Measurements from ENCODE around the gene PRPF40B.
"Not testable (repeated sequence)": the region's sequence is repeated elsewhere in the genome, so short reads cannot be mapped to it uniquely, and the experiment has no call there.

The PRPF40B gene

DNA sequence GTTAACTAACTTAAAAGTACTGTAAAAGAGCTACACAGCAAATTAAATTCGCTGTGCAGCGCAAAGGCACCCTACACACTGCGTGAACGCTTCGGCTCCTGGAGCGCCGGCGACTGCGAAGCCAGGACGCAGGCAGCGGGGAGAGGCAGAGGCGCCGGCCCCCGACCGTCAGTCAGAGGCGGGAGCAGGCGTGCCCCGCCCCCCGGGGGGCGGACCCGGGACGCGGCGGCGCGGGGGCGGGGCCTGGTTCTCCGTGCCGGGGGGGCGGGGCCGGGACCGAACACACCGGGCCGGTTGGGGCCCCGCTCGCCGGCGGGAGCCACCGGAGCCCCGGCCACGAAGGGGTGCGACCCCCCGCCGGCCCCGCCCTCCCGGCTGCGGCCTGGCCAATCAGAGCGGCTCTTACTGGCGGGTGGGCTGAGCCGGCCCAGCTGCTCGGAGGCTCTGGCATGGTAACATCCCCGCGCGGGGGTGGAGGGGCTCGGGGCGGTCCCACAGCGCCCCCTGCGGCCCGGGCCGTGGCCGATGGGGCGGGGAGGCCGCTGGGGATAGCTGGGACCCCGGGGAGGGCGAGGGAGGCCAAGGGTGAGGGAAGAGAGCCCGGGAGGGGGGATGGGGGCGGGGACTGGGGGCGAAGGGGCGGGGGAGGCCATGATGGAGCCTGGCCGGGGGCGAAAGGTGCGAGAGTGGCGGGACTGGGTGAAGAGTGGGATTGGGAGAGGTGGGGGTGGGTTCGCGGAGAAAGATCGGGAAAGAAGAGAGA lies at the start of gene PRPF40B:
Gene PRPF40B (plus strand): TSS at position 420 of the 763 bp plus-strand sequence. CDS start 30 bp downstream, at position 450.
- peak; percentile 79 for DNase-seq

DNA sequence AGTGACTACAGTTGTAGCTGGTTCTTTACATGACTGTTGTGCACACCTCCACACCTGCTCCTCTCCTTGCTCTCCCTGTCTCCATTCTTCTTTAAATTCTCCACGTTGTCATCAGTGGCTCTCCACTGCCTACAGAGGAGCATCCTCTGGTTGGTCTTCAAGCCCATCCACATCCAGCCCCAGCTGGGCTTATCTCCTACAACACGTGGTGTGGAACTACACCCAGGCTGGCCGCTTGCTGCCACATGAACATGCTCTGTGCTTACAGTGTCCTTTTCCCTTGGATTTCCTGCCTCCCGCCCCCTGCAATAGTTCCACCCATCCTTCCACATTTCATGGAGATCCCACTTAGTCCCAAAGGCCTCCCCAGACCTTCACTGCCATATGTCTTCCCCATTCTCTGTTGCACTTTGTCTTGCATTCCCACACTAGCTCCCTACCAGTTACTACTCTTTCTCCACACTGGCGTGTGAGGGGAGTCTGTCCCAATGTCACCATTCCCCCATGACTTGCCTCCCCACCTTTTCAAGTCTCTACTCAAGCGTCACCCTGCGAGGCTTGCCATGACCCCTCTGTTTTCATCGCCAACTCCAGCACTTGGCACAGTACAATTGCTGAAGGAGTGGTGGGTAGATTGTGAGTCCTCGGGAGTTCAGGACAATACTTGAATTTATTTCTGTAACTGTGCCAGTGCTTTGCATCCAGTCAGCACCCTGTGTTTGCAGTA lies 45.6 kb upstream of the PRPF40B start:
- DNase-seq, result no peak

DNA sequence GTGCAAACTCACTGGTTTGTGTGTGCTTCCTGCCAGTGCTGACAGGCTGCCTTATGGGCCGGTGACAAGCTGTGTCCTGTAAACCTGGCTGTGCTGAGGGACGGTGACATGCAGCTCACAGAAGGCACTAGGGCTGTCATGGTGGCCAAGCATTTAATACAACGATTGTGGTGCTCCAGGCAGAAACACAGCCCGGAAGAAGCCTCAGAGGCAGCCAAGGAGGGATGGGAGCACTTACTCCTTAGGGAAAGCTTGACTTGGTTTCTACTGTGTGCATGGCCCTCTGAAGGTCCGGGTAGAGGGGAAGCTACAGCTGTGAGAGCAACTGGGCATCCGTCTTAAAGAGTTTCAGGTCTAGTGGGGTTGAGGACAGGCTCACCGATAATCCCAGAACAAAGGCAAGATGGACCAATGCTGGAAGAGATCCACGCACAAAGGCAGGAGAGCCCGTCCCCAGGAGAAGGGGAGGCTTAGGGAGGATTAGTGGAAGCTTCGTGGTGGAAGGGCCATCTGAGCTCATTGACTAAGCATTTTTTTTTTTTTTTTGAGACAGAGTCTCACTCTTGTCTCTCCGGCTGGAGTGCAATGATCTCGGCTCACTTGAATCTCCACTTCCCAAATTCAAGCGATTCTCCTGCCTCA lies 44.8 kb upstream of the PRPF40B start:
- DNase-seq, result no peak

DNA sequence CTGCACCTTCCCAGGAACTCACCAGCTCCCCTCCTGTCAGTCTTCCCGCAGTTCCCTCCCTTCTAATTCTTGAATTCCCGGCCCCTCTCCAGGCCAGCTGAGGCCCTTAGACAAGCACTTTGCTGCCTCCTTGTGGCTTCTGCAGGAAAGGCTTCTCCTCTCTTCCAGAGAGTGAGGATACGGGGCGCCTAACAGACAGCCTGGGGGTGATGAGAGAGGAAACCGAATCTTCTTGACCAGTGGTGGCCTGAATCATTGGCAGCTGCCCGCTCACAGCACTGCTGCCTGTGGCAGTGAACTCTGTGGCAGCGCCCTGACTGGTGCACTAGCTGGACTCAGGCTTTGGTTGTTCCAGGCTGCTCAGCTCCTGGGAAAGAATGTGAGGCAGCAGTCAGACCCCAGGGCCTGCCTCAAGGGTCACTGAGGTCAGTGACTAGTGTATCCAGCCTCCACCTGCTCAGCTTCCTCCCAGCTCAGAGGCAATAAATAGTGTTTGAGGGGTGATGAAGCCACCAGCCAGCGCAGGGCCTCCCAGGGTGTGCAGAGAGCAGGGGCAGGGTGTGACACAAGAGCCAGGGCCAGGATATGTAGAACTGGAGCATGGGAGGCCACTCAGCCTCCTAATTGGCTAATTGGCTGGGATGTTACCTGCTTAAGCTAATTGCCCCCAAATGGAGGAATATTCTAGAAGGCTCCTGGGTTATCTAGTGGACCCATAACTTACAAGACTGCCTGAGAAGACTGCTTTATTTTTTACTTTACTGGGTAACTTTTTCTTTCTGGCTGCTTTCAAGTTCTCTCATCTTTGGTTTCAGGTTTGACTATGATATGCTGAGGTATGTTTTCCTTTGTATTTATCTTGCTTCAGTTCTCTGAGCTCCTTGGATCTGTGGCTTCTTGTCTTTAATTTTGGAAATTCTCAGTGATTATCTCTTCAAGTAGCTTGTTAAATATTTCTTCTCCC lies 42.5 kb upstream of the PRPF40B start:
- peak; percentile 59 for DNase-seq

DNA sequence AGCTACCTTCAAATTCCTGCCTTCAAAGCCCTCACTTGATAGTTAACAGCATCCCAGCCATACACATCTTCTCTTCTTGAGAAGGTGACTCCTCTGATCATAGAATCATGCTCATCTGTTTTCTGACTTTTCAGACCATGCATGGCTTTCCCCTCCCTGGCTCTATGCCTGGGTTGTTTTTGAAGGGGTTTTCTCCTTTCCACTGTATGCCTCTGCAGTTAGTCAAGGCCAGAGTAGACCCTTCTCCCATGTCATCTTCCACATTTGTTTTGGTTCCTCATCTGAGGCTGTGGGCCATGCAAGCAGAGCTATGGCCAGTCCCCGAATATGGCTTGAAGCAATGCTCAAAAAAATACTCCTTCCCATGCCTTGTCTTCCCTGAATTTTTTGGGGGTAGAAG lies 41.2 kb upstream of the PRPF40B start:
- no peak for DNase-seq

DNA sequence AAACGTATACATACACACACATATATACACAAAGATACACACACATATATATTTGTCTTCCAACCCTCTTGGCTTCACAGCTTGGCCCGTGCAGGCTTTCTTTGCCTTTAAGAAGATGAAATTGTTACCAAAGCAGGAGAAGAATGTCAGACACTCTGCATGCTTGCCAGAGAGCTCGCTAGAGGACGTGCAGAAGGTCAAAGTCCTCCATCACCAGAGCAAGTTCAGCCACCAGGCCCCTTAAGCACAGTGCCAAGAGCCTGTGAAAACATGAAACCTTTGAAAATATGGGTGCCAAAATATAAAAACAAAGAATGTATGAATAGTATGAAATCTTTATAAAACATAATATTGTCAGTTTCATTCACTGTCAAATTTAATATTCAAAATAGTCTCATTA lies 40.5 kb upstream of the PRPF40B start:
- no peak for DNase-seq

DNA sequence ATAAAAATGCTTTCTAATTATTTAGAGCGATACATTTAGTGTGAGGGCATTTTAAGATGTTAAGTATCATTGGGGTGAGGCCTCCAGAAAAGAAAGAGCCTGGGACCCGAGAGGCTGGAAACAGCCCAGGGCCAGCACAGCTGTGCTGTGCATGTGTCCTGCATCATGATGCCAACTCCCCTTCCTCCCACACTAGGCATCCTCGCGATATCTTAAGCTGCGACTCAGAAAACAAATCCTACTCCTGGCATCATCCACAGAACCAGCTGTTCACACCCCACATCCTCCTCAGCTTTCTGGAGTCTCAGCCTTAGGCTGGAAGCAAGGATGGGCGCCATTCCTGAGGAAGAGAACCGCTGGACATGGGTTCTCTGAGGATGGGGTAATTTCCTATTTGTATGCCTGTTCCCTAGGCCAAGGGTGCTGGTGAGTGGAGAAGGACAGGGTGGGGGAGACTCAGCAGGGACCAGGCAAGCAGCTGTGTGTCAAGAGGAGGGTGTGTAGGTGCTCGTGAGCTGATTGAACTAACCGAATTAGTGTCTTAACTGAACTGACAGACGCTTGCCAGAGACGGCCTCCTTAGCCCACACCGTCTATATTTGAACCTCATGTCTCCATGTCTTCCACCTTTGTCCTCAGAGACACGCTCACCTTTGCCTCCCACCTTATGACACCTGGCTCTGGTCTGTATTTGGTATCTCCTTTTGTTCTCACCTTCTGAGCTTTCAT lies 39.8 kb upstream of the PRPF40B start:
- DNase-seq, result no peak

DNA sequence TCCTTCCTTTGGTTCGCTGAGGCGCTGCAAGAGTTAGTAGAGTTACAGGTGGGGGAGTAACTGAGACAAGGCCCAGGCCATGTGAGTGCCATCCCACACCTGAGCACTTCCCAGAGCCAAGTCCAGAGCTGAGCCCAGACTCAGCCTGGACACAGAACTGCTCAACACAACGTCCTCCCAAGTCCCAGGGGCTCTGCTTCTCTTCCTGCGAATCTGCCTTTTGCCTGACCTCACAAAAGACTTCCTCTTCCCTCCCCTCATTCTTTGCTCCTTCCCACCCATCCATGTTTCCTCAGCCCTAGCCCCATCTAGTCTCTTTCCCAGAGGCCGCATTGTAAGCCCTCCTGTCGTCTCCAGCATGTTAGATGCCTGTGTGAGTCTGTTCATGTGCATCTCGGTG lies 38.8 kb upstream of the PRPF40B start:
- no peak for DNase-seq

DNA sequence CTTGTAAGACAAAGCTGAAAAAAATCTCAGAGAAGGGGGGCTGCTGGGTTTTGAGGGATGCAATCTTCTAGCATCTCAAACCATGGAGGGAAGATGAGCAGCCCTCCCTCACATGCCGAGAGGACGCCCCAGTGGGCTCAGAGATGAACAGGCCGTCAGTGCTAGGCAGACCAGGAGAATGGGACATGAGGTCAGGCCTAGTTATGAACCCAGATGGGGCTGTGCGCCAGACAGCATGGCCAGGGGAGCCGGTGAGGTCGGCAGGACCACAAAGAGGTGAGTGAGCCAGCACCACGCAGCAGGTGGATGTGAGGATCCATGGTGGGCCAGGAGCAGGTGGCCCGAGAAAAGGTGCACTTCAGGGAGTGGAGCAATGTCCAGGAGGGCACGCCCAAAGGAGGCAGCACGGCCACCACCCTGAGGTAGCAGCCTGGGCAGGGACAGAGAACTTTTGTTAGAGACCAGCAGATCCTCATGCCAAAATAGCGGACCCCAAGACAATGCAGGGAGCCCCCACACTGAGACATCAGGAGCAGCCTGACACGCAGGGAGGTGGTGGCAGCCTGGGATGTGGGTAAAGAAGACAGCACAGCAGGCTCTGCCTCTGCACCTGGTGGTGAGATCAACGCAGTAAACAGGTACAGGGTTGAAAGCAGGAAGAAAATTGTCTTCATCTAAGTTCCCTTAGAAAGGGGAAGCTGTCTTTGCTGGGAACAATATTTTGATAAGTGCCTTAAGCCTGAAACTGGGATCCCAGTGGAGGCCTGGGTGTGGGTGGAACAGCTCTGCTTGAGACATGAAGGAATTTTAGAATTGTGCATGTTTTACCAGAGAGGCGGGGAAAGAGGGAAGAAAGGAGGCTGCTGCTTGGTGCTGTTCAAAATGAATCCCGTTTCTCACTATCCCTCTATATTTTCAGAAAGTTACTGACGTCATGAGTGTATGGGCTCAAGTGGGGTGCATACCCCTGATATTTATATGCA lies 37.6 kb upstream of the PRPF40B start:
- no peak for DNase-seq

DNA sequence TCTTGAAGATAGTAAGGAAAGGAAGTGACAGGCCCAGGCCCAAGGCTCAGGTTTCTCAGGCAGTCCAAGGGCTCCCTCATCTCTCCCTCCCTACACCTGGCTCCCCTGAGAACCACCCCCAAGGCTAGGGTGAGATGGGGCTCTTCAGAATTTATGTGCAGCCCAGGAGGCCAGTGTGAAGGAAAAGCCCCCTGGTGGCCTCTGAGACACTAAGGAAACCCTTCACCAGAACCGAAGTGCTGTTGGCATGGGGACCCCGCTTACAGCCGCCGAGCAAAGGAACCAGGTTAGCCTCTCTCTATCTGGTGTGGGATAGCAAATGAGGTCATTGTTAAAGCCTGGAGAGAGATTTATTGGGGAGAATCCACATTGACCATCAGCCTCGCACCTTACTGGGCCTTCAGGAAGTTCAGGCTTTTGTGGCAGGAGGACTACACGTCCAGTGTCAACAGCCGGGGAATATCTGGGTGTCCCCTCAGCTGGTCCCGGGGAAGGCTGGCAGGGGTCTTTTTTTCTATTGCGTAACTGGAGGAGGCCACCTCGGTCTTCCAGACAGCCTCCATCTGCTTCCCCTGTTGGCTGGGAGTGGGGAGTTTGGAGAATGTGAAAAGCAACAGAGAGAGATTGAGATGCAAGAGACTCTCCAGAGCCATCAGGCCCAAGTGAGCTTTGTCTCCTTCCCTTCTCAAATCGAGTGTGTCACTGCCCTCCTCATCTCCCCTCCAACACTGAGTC lies 36.0 kb upstream of the PRPF40B start:
- no peak for DNase-seq

DNA sequence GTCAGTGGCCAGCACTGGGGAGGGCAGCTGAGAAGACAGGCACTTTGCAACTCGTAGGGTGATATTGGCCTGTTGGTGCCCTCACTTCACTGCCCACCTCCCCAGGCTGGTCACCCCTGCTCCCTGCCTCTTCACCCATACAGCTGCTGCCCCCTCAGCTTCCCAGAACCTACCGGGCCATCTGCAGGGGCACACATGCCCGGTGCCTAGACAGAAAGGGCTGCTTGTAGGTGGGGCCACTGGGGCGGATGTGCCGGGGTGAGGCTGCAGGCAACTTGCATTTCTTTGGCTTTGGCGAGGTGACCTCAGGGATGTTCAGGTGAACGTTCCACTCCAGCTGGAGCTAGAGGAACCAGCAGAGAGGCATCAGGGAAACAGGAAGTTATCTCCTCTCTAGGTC lies 35.1 kb upstream of the PRPF40B start:
- no peak for DNase-seq

DNA sequence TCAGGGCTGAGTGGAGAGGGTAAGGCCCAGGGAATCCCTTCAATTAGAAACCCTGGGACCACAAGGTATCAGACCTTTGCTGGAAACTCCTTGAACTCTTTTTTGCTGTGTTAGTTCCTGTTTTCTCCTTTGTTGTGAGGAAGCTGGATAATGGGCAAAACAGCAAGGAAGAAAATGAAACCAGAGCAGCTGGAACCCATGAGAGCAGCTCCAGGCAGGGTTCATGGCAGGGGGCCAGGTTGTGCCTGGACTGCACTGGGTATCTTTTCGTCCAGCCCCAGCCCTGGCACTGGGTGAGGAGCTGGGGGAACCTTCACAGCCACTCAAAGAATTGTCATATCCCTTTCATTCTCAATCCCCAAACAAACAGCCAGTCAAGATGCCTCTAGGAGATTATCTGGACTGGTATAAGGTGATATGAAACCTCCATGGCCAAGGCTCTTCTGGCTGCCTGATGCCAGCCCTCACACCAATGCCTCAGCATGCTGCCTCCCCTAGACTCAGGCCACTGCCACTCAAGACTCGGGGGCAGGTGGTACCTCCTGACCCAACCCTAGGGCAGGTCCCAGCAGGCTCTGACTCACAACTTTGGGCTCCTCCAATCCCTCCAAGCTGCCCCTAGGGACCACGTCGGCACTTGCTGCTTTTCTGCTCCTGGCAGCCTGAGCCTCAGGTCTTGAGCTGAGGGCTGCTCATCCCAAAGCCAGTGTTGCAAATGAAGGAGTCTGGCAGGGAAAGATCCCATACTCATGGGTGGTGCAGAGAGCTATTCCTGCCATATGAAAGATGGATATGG lies 34.4 kb upstream of the PRPF40B start:
- DNase-seq, result peak; percentile 48

DNA sequence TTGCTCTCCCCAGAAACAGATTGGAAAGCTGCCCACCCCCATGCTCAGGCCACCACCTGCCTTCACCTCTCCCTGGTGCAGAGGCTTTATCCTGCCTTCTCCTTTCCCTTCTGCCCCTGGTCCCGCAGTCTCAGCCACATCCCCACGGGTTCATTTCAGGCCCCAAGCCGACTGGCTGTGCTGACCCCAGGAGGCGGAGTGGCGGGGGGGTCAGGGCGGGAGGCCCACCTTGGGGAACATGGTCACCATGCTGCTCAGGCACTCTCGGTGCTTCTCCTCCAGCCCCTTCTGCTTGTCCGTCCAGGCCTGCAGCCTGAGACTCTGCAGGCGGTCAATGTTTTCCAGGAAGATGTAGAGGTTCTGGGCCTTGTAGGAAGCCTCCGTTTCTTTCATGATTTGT lies 24.8 kb upstream of the PRPF40B start:
- DNase-seq, result no peak

DNA sequence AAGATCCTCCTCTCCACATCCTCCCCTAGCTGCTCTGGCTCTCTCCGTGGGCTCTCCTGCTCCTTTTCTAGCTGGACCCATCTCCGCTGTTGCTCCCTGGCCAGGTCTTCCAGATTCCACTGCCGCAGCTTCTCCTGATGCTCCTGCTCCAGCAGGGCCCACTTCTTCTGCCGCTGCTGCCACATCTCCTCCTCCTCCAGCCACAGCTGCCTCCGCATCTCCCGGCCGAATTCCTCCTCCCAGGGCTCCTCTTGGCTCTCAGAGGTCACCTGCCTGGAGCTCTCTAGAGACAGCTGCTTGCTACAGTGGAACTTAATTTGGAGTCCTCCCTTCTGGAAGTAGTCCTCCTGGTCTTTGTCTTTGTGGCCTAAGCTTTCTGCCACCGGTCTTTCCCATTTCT lies 23.4 kb upstream of the PRPF40B start:
- DNase-seq, result no peak

DNA sequence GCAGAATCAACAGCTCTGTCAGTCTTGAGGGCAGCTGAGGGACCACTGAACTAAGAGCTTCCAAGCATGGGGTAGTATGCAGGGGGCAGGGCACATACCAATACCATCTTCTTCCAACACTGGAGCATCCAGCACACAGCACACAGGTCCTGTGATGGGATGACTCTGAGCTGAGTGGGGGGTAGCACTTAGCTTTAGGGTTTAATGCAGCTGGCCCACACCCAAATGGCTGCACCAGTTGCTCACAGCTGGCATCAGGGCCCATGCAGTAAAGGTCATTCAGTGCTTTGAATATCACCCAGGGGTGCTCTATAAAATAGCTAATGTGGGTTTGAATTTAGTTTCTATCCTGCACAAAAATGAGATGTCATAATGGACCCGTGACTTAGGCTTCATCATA lies 19.6 kb upstream of the PRPF40B start:
- no peak for DNase-seq

DNA sequence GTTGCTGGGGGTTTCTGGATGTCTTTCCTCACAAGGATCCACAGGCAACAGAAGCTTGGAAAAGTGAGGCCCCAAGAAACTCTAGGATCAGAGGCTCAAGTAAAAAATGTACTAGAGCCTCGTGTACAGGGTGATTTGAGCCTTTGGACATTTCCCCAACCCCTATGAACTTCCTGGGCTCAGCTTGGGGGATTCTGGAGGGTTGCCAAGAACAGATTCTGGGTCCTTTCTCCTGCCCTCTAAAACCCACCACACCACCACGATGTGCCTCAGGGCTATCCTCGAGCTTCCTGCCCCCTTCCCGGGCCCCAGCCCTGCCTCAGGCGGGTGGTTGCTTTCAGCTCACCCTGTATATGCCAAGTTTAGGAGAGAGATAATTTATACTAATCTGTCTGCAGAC lies 18.5 kb upstream of the PRPF40B start:
- no peak for DNase-seq

DNA sequence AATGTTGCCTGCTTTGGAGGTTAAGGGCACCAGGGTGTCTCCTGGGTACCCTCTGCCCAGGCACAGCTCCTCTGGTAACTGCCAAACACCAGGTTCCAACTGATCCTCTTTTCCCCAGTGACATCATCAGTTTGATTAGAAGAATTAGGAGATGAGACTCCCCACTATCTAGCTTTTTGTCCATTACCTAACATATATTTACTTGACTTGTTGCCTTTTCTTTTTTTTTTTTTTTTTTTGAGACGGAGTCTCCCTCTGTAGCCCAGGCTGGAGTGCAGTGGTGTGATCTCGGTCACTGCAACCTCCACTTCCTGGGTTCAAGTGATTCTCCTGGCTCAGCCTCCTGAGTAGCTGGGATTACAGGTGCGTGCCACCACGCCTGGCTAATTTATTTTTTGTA lies 17.8 kb upstream of the PRPF40B start, which contains the start of gene FAM186B:
Gene FAM186B (minus strand): TSS at position 101 of the 400 bp plus-strand sequence. CDS start 162 bp downstream, outside the sequence.
- not testable (repeated sequence) for DNase-seq

DNA sequence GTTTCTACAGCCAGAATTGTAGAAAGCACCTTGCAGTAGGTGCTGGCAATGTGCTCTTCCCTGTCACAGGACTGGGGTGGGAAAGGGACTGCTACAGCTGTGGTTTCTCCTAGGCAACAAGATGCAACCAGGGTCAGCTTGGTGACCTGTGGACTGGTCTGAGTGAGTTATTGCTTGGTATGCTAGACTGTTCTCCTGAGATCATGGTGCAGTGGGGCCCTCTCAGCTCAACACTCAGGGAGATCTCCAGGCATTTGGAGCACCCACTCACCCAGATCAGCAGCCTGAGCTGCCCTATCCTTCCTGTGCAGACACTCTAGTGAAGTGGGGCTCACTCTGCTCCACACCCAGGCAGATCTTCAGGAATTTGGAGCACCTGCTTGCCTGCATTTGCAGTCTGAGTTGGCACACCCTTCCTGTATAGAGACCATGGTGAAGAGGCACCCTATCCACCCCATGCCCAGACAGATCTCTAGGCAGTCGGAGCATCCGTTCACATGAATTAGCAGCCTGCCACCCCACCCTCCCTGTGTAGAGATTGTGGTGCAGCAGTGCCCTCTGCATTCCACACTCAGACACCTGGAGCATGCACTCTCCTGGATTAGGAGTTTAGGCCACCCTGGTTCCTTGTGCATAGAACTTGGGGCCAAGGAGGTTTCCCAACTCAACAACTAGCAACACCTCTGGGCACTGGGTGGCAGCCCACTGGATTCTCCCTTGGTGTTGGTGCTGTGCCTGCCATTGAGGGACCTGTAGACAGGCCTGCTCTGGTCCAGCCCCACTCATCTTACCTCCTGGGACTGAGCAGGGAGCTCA lies 14.1 kb upstream of the PRPF40B start:
- DNase-seq, result no peak
